ENCODE measurements around the gene SLIT3.

The SLIT3 gene

GRCh38 chr5:169003721-169004541 is 297.0 kb downstream of the SLIT3 start:
- Mint-ChIP-seq H3K36me3 (ENCODE audit: low read depth) (no peaks in the 10 kb centered on the region), H3K27ac (no peak overlapping the region), H3K4me1 (ENCODE audit: low read depth) (no peaks in the 10 kb centered on the region), H3K4me3 (no peak overlapping the region), H3K9me3 (no peaks in the 10 kb centered on the region), H3K27me3 (peaks cover 13% of the 10 kb centered on the region)
- no peak for DNase-seq

DNA sequence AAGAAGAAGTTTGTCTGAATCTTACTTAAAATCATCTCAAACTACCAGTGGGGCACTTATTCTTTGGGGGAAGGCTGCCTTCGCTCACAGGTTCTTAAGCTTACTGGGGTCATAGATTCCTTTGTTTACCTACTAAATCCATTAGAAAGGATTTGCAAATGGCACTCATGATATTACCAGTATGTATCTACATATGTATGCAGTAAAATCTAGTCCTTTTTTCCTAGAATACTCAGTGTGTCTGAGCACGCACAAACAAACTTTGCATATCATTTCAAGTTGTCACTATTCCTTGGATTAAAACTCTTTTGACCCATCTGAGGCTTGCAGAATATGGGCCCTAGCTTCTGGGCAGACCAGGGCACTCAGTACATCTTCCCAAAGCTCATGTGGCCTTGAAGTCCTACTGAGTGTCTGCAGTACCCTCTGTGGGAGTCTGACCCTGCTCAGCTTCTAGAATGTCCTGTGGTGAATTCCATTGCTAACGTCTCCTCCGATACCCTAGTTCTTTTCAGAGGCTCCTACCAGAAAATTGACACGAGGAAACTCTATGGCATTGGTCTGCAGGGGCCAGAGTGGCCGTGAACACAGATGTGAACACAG is 297.9 kb downstream of the SLIT3 start:
- no peak overlapping the region for H3K27ac Mint-ChIP-seq
- no peak overlapping the region for H3K4me3 Mint-ChIP-seq
- no peak for DNase-seq
- no peaks in the 10 kb centered on the region for H3K4me1 Mint-ChIP-seq (ENCODE audit: low read depth)
- H3K36me3 Mint-ChIP-seq (ENCODE audit: low read depth): no peaks in the 10 kb centered on the region
- H3K9me3 Mint-ChIP-seq: no peaks in the 10 kb centered on the region
- H3K27me3 Mint-ChIP-seq: peaks cover 10% of the 10 kb centered on the region

GRCh38 chr5:169001394-169001793 is 299.5 kb downstream of the SLIT3 start:
- H3K4me1 Mint-ChIP-seq (ENCODE audit: low read depth): no peaks in the 10 kb centered on the region
- H3K27ac Mint-ChIP-seq: no peak overlapping the region
- no peaks in the 10 kb centered on the region for H3K36me3 Mint-ChIP-seq (ENCODE audit: low read depth)
- H3K4me3 Mint-ChIP-seq: no peak overlapping the region
- no peak for DNase-seq
- H3K27me3 Mint-ChIP-seq: peaks cover 10% of the 10 kb centered on the region
- no peaks in the 10 kb centered on the region for H3K9me3 Mint-ChIP-seq

DNA sequence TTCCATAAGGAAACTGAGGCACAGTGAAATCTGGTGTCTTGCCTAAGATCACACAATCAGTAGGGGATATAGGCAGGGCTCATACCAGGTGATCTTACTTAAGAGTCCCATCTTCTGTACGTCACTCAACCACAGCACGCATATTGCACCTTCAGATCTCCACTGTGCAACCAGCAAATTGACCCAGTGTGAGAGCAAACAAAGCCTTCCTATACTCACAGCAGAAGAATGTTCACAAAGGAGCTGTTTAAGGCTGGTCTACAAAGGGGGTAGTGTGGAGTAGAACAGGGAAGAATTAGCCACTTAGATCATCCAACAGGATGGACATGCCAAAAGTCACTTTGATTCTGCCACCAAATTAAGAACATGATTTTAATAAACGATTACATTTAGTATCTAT is 305.9 kb downstream of the SLIT3 start:
- Mint-ChIP-seq H3K36me3 (ENCODE audit: low read depth) (no peaks in the 10 kb centered on the region), H3K9me3 (no peaks in the 10 kb centered on the region), H3K27me3 (peaks cover 6% of the 10 kb centered on the region), H3K27ac (no peak overlapping the region), H3K4me3 (no peak overlapping the region), H3K4me1 (ENCODE audit: low read depth) (no peaks in the 10 kb centered on the region)
- no peak for DNase-seq

DNA sequence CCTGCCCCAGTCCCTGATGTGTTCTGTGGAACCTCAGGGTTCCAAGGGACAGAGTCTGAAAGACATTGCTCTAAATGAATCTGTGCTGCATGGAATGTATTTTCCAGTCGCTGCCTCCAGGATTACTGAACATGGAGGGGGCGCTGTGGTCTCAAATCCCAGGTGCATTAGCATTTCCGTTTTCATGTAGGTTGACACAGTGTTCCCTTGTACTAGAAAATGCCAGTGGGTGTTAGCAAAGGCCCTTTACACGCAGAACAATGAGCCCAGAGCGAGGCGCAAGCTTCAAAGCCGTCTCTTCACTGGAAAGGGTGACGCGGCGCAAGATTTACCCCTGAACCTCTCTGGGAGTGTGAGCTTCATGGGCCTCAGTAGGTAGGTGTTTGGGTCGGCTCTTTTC is 308.3 kb downstream of the SLIT3 start:
- H3K36me3 Mint-ChIP-seq (ENCODE audit: low read depth): no peaks in the 10 kb centered on the region
- no peaks in the 10 kb centered on the region for H3K9me3 Mint-ChIP-seq
- no peak overlapping the region for H3K27ac Mint-ChIP-seq
- H3K27me3 Mint-ChIP-seq: peaks cover 12% of the 10 kb centered on the region
- no peaks in the 10 kb centered on the region for H3K4me1 Mint-ChIP-seq (ENCODE audit: low read depth)
- H3K4me3 Mint-ChIP-seq: no peak overlapping the region
- DNase-seq: no peak

DNA sequence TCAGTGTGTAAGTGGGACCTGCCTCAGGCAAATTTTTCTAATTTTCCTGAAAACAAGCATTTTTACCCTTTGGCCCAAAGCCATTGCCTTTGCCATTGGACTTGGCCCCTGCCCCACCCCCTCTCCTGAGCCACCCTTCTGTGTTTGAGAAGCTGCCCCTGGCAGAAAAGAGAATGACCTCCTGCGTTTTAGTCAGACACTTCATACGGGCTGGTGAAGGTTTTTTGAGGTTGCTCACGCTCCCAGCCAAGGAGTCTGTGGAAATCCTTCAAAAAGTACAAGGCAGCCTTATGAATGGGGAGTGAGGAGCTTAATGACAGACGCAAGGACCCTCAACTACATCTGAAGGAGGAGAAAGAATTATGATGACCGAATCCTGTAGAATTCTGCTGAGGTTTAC is 308.9 kb downstream of the SLIT3 start:
- H3K27ac Mint-ChIP-seq: no peak overlapping the region
- DNase-seq: no peak
- H3K4me3 Mint-ChIP-seq: no peak overlapping the region
- peaks cover 18% of the 10 kb centered on the region for H3K27me3 Mint-ChIP-seq
- no peaks in the 10 kb centered on the region for H3K36me3 Mint-ChIP-seq (ENCODE audit: low read depth)
- no peaks in the 10 kb centered on the region for H3K9me3 Mint-ChIP-seq
- no peaks in the 10 kb centered on the region for H3K4me1 Mint-ChIP-seq (ENCODE audit: low read depth)

DNA sequence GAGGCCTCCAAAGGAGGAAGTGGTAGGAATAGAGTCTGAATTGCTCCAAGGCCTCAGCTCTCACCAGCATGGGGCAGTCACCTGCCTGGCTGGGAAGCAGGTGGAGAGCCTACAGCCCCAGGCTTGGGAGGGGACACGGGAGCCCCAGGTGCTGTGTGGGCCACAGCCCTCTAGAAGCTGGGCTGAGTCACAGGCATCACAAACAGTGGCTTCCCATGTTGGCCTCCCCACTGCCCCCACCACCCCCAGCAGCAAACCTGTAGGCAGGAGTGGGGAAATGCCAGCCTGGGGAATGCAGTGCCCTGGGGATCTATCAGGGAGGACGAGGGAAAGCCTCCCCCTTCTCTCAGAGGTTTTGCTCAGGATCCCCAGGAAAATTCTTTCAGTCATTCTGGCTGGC is 309.6 kb downstream of the SLIT3 start:
- no peak for DNase-seq
- Mint-ChIP-seq H3K36me3 (ENCODE audit: low read depth) (no peaks in the 10 kb centered on the region), H3K4me1 (ENCODE audit: low read depth) (no peaks in the 10 kb centered on the region), H3K27me3 (peaks cover 22% of the 10 kb centered on the region), H3K27ac (no peak overlapping the region), H3K9me3 (no peaks in the 10 kb centered on the region), H3K4me3 (no peak overlapping the region)

- Mint-ChIP-seq H3K9me3 (no peaks in the 10 kb centered on the region), H3K27ac (no peak overlapping the region), H3K4me3 (no peak overlapping the region), H3K4me1 (ENCODE audit: low read depth) (no peaks in the 10 kb centered on the region), H3K27me3 (peaks cover 26% of the 10 kb centered on the region), H3K36me3 (ENCODE audit: low read depth) (no peaks in the 10 kb centered on the region)
- no peak for DNase-seq
These were observed 310.3 kb downstream of the SLIT3 start for GRCh38 chr5:168990679-168991078.

GRCh38 chr5:168989731-168990505 is 311.0 kb downstream of the SLIT3 start:
- no peak for DNase-seq
- Mint-ChIP-seq H3K9me3 (no peaks in the 10 kb centered on the region), H3K4me3 (no peak overlapping the region), H3K27me3 (peaks cover 26% of the 10 kb centered on the region), H3K36me3 (ENCODE audit: low read depth) (no peaks in the 10 kb centered on the region), H3K4me1 (ENCODE audit: low read depth) (no peaks in the 10 kb centered on the region), H3K27ac (no peak overlapping the region)

GRCh38 chr5:168988699-168989098 is 312.2 kb downstream of the SLIT3 start:
- Mint-ChIP-seq H3K27ac (no peak overlapping the region), H3K4me3 (no peak overlapping the region), H3K36me3 (ENCODE audit: low read depth) (no peaks in the 10 kb centered on the region), H3K27me3 (peaks cover 24% of the 10 kb centered on the region), H3K9me3 (no peaks in the 10 kb centered on the region), H3K4me1 (ENCODE audit: low read depth) (no peaks in the 10 kb centered on the region)
- no peak for DNase-seq

DNA sequence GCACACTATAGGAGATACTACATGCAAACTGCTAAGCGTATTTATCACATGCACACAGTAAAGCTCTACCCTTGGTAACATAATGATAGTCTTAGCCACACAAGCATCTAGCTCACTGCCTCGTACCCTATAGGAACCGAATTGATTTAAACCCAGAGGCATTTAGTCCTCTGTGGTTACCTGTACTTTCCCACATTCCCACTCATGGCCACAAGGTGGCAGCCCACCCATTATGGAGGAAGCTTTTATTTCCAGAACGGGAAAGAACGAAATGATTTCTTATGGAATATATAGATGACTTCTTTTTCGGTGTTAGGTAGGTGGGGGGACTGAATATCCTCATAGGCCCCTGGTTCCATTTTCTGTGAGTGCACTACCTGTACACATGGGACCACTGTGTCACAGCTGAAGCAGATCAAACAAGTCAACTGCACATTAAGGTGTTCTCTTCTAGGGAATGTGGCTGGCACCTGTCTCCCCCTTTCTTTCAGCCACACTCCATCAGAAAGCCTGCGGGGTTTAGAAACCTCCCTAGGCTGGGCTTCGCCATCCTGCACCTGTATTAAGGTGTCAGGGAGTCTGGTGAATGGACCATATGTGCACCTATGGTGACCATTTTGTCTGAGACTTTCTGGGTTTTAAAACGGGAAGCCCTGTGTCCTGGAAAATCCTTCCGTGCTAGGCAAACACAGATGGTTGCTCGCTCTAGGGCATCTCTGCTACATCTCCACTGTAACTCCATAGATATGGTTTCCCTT is 313.2 kb downstream of the SLIT3 start:
- peak; percentile 68 for DNase-seq
- peaks cover 24% of the 10 kb centered on the region for H3K27me3 Mint-ChIP-seq
- no peak overlapping the region for H3K4me3 Mint-ChIP-seq
- H3K9me3 Mint-ChIP-seq: no peaks in the 10 kb centered on the region
- H3K36me3 Mint-ChIP-seq (ENCODE audit: low read depth): no peaks in the 10 kb centered on the region
- H3K4me1 Mint-ChIP-seq (ENCODE audit: low read depth): no peaks in the 10 kb centered on the region
- H3K27ac Mint-ChIP-seq: no peak overlapping the region

GRCh38 chr5:168985454-168985853 is 315.5 kb downstream of the SLIT3 start:
- Mint-ChIP-seq H3K9me3 (no peaks in the 10 kb centered on the region), H3K27ac (no peak overlapping the region), H3K27me3 (peaks cover 24% of the 10 kb centered on the region), H3K36me3 (ENCODE audit: low read depth) (no peaks in the 10 kb centered on the region), H3K4me3 (no peak overlapping the region), H3K4me1 (ENCODE audit: low read depth) (no peaks in the 10 kb centered on the region)
- no peak for DNase-seq

- DNase-seq: no peak
- H3K9me3 Mint-ChIP-seq: no peaks in the 10 kb centered on the region
- no peak overlapping the region for H3K4me3 Mint-ChIP-seq
- H3K27me3 Mint-ChIP-seq: peaks cover 24% of the 10 kb centered on the region
- no peaks in the 10 kb centered on the region for H3K4me1 Mint-ChIP-seq (ENCODE audit: low read depth)
- no peak overlapping the region for H3K27ac Mint-ChIP-seq
- H3K36me3 Mint-ChIP-seq (ENCODE audit: low read depth): no peaks in the 10 kb centered on the region
These were observed 316.7 kb downstream of the SLIT3 start for GRCh38 chr5:168984135-168984675.

GRCh38 chr5:168979135-168979534 is 321.8 kb downstream of the SLIT3 start:
- Mint-ChIP-seq H3K27me3 (peaks cover 14% of the 10 kb centered on the region), H3K36me3 (ENCODE audit: low read depth) (no peaks in the 10 kb centered on the region), H3K9me3 (no peaks in the 10 kb centered on the region), H3K4me3 (no peak overlapping the region), H3K4me1 (ENCODE audit: low read depth) (no peaks in the 10 kb centered on the region), H3K27ac (no peak overlapping the region)
- DNase-seq: no peak

All from activated T-cell treated with anti-CD3 and anti-CD28 coated beads, Interleukin-2, amount 50 U/mL, for 24 hours (primary cell).